Stimulated activated CD4-positive, alpha-beta T cell treated with anti-CD3 and anti-CD28 coated beads, TNF-alpha, amount 100 ng/mL, for 1 hour (primary cell): ENCODE data around the gene PDCD11.
"Not testable (repeated sequence)": the region's sequence is repeated elsewhere in the genome, so short reads cannot be mapped to it uniquely, and the experiment has no call there.

ENCODE experiments used
- DNase-seq, 3 donors: peaks; one replicate each; pipeline ENCODE4 v3.0.0-alpha.2; 2020; ENCODE audit warnings: low read depth in 3 of 3, low spot score in 1 of 3

PDCD11 gene

GRCh38 chr10:103417148-103417469 lies 20.7 kb downstream of the PDCD11 start:
- not testable (repeated sequence) for DNase-seq

GRCh38 chr10:103417601-103418000 lies 21.2 kb downstream of the PDCD11 start:
- no peak for DNase-seq

GRCh38 chr10:103419101-103419500 lies 22.7 kb downstream of the PDCD11 start:
- DNase-seq = no peak

DNA sequence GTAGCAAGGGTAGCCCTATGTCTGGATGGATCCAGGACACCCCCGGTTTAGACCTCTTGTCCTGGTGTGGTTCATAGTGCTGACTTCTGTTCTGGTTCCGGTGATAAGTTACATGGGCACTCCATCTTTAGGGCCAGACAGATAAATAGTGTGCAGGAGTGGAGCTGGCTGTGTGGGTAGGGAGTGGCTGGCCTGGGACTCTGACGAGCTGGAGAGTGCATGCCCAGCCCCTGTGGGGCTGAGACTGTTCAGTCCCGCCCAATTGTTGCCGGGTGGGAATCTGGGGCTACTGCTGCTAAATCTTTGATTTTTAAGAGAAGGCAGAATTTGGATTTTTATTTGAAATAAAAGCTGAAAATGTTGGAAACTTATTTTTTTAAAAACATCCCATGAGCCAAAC lies 27.3 kb downstream of the PDCD11 start:
- DNase-seq = no peak

DNA sequence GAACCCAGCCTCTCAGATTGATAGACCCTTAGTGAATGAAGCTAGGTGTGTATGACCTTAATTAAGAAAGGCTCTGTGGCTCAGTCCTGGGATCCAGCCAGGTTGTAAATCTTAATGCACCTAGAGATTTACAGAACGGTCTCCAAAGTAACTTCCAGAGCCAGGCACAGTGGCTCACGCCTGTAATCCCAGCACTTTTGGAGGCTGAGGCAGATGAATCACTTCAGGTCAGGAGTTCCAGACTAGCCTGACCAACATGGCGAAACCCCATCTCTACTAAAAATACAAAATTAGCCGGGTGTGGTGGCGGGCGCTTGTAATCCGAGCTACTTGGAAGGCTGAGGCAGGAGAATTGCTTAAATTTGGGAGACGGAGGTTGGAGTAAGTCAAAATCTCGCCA lies 31.4 kb downstream of the PDCD11 start:
- DNase-seq = no peak

GRCh38 chr10:103428989-103429643 lies 32.7 kb downstream of the PDCD11 start:
- no peak for DNase-seq

GRCh38 chr10:103429647-103430046 lies 33.2 kb downstream of the PDCD11 start:
- no peak for DNase-seq

DNA sequence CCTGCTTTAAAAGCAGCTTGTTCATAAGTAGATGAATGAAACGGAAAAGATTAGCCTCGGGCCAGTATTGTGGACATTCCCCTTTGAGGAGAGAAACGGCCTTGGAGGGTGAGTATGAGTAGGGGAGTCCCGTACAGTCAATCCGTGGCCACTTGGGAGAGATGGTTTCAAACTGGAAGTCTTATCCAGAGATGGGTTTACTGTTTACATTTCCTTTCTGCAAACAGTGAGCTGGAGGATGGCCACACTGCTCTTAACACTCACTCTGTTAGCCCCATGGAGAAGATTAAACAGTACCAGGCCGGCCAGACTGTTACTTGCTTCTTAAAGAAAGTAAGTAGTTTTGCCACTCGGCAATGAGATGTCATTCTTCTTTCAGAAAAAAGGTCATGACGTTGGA lies 35.5 kb downstream of the PDCD11 start:
- no peak for DNase-seq

- DNase-seq = no peak
These were observed 37.4 kb downstream of the PDCD11 start for GRCh38 chr10:103433858-103434257.

- no peak for DNase-seq
These were observed 43.4 kb downstream of the PDCD11 start for GRCh38 chr10:103439776-103440175.

GRCh38 chr10:103440416-103440815 lies 44.0 kb downstream of the PDCD11 start:
- DNase-seq = no peak

- no peak for DNase-seq
These were observed 44.8 kb downstream of the PDCD11 start for GRCh38 chr10:103441206-103441605.

GRCh38 chr10:103441611-103442010 lies 45.2 kb downstream of the PDCD11 start:
- no peak for DNase-seq

DNA sequence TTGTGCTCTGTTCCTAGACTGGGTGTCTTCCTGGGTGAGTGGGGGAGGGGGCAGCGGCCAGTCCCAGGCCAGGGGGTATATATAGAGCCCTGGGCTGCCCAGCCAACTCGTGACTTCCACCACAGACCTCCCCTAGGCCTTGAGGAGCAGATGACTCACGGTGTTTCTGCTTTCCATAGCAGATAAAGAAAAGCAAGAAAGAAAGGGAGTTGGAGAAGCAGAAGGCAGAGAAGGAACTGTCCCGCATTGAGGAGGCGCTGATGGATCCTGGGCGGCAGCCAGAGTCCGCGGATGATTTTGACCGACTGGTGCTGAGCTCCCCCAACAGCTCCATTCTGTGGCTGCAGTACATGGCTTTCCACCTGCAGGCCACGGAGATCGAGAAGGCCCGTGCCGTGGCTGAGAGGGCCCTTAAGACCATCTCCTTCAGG lies 45.6 kb downstream of the PDCD11 start:
- no peak for DNase-seq

GRCh38 chr10:103443475-103444185 lies 47.2 kb downstream of the PDCD11 start:
- no peak for DNase-seq

DNA sequence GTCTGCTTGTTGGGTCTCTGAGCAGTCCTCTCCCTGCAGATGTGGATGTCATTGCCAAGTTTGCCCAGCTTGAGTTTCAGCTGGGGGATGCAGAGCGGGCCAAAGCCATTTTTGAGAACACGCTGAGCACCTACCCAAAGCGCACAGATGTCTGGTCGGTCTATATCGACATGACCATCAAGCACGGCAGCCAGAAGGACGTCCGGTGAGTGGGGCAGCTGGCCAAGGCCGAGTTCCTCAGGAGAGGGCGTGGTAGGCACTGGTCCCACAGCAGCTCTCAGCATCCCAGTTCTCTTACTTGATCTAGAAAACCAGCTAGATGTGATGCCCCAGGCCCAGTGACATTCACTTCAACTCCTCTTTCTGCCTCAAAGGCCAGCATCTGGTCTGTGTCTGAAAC lies 48.1 kb downstream of the PDCD11 start:
- no peak for DNase-seq

- DNase-seq = no peak
These were observed 48.9 kb downstream of the PDCD11 start for GRCh38 chr10:103445366-103445765.

DNA sequence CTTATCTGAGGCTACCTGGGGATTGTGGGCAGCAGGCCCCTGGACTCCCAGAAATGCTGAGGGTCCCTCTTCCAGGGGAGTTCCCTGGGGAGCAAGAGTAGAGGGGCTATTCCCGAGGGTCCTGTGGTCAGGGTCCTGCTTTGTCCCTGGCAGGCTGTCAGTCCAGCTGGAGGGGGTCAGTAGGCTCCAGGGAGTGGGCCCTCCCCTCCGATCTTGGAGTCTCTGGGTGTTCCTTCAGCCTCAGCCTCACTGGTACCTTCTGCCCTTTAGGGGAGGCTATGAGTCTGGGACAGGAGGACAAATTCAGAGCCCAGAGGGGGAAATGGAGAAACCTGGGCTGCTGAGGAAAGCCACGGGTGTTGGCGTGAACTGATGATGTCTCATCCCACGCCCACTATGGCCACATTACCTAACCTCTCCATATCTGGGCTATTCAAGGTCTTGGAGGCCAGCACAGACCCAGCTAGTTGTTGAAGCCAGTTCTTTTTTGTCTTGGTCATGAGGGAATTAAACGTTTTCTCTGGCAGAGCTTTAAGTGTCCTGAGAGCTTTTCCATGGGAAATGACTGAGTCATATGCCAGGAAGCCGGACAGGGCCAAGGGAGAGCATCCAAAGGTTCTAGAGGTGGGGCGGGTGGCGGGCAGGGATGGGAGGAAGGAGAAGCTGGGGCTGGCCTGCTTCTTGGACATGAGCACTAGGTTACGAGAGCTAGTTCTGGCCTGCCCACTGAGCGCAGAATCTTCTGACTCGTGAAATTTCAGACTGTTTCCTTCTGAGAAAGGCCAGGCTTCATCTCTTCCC lies 49.5 kb downstream of the PDCD11 start:
- DNase-seq = no peak

DNA sequence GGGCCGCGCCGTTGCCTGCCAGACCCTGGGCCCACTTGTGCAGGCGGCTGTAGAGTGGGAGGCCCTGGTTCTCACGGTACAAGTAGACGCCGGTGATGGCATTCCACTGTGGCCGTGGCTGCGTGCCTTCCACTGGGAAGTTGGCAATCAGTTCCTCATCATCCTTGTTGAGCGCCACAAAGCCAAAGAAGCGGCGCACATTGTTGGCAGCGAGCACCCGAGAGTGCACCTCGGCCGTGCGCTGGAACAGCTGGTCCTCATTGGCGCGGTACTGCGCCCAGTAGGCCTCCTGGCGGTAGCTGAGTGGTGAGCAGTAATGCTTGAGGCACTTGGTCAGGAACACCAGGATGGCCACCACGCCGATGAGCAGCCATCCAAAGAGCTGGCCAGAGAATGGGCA lies 50.8 kb downstream of the PDCD11 start:
- DNase-seq = no peak

GRCh38 chr10:103448746-103449145 lies 52.3 kb downstream of the PDCD11 start:
- DNase-seq = no peak

DNA sequence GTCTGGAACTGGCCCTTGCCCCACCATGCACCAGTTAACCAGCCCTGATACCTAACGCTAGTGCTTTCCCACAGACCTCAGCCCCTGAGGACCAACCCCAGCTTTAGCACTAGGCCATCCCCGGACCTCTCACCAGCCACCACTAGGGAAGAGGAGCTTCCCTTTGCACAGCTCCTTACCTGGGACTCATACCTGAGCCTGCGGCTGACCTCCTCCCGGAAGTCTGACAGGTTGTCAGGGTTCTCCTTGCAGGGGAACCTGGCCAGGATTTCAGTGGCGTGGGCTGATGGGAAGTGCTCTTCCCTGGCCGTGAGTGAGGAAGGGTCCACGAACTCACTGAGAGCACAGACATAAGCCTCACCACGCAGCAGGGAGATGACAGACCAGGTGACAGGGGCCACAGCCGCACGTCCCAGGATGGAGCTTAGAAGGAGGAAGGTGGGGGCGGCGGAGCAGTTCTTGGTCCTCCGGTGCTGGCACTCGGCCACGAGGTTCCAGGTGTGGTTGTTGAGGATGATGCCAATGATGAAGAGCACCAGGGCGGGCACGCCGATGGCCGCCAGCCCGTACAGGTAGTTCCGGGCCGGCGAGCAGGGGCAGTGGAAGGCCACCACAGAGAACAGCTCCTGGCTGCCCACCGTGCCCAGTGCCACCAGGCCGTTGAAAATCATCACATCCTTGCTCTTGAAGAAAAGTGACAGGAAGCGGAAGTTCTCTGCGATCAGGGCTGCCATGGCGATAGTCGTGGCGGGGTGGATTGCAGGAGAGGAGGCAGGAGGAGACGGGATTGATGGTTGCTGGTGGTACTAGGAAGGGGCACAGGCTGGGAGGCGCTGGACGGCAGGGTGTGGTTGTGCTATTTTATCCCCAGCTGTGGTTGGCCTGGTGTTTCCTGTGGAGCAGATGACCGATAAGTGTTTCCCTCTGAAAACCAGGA lies 53.0 kb downstream of the PDCD11 start:
- no peak for DNase-seq
